GM23248 (cell line): Measurements from ENCODE around the gene ADPRM. TPM values are rescaled to one million over a fixed set of nuclear protein-coding genes. Genes with fewer than 3 reads are reported as not detected.
A peak's percentile ranks its signal among the peaks of the same experiment; 100 is the strongest.
"Not testable (repeated sequence)": the region's sequence is repeated elsewhere in the genome, so short reads cannot be mapped to it uniquely, and the experiment has no call there.

ENCODE experiments used
- DNase-seq: peaks from one replicate; pipeline ENCODE4 v3.0.0-alpha.2; 2015
- H2AFZ ChIP-seq: fragments of 200-600 bp; sonication (generic); 2 replicates; pipeline ENCODE4 v1.6.1; 2016; ENCODE audit warnings: antibody characterized with exemption
- H3F3A ChIP-seq: fragments of 200-600 bp; sonication (generic); 2 replicates; pipeline ENCODE4 v1.6.1; 2016; ENCODE audit warnings: mild to moderate bottlenecking, antibody characterized with exemption, mixed run types; ENCODE audit not compliant: insufficient read depth
- H3K27ac ChIP-seq: fragments of 200-600 bp; sonication (generic); 2 replicates; pipeline ENCODE4 v1.5.1; 2016; ENCODE audit warnings: mild to moderate bottlenecking
- H3K27me3 ChIP-seq: fragments of 200-600 bp; sonication (generic); replicated peaks from 2 replicates; pipeline ENCODE4 v1.6.1; 2016; ENCODE audit warnings: mild to moderate bottlenecking; ENCODE audit not compliant: insufficient read depth
- H3K36me3 ChIP-seq: fragments of 200-600 bp; sonication (generic); 2 replicates; pipeline ENCODE4 v1.6.1; 2016; ENCODE audit warnings: low read depth, mild to moderate bottlenecking
- H3K4me1 ChIP-seq: fragments of 200-600 bp; sonication (generic); 2 replicates; pipeline ENCODE4 v1.6.1; 2016; ENCODE audit warnings: mild to moderate bottlenecking; ENCODE audit not compliant: insufficient read depth
- H3K4me2 ChIP-seq: fragments of 200-600 bp; sonication (generic); one replicate; pipeline ENCODE4 v1.6.1; 2016; ENCODE audit warnings: mild to moderate bottlenecking; ENCODE audit not compliant: unreplicated experiment
- H3K4me3 ChIP-seq: fragments of 200-600 bp; sonication (generic); 2 replicates; pipeline ENCODE4 v1.5.1; 2016; ENCODE audit warnings: mild to moderate bottlenecking
- H3K79me2 ChIP-seq: fragments of 200-600 bp; sonication (generic); 2 replicates; pipeline ENCODE4 v1.6.1; 2016; ENCODE audit warnings: mild to moderate bottlenecking; ENCODE audit not compliant: insufficient read depth
- H3K9ac ChIP-seq: fragments of 200-600 bp; sonication (generic); 2 replicates; pipeline ENCODE4 v1.6.1; 2016; ENCODE audit warnings: mild to moderate bottlenecking
- H3K9me2 ChIP-seq: fragments of 200-600 bp; sonication (generic); 2 replicates; pipeline ENCODE4 v1.6.1; 2016; ENCODE audit warnings: mixed run types, mild to moderate bottlenecking, moderate library complexity; ENCODE audit not compliant: insufficient read depth
- H3K9me3 ChIP-seq: fragments of 200-600 bp; sonication (generic); one replicate; pipeline ENCODE4 v1.6.1; 2017; ENCODE audit warnings: low read depth
- H4K20me1 ChIP-seq: fragments of 200-600 bp; sonication (generic); 2 replicates; pipeline ENCODE4 v1.6.0; 2016; ENCODE audit not compliant: insufficient read depth
- EZH2 ChIP-seq: fragments of 200-600 bp; sonication (generic); IDR thresholded peaks from 2 replicates; pipeline ENCODE4 v1.6.1; 2018; ENCODE audit warnings: antibody characterized with exemption, mild to moderate bottlenecking; ENCODE audit not compliant: insufficient read depth, poor library complexity, severe bottlenecking
- EZH2phosphoT487 ChIP-seq: fragments of 200-600 bp; sonication (generic); IDR thresholded peaks from 2 replicates; pipeline ENCODE4 v1.6.1; 2018; ENCODE audit warnings: antibody characterized with exemption, moderate library complexity, mild to moderate bottlenecking, low read depth; ENCODE audit not compliant: insufficient read depth
- WGBS, 2 experiments: methylation state at CpG; one replicate each; pipeline ENCODE4 v1.1.6; 2015 to 2017; ENCODE audit warnings: low lambda C conversion rate in 2 of 2, low coverage in 1 of 2; ENCODE audit errors: missing lambda C conversion rate in 2 of 2; 5-methylcytosine and 5-hydroxymethylcytosine counted together
- in situ Hi-C: fragments of 300-500 bp; cut with MboI; formaldehyde crosslinking; loops from 2 replicates; pipeline ENCODE4 v1.15.0; 2020
- polyA plus RNA-seq: library from polyadenylated mRNA; unstranded; fragments of >200 nt; fragmentation: Nextera tagmentation; extraction: Ambion mirVana; gene quantifications from 2 replicates; pipeline ENCODE4 v1.2.1, GENCODE V29; 2016
- total RNA-seq: library from RNA; depleted of rRNA; stranded (reverse); fragments of >200 nt; shearing (Covaris generic); gene quantifications from 2 replicates; pipeline ENCODE4 v1.2.3, GENCODE V29; 2014

Gene ADPRM
- total and polyA plus RNA-seq, 2 experiments from 2014 or later = 15.4 to 16.1 TPM

DNA sequence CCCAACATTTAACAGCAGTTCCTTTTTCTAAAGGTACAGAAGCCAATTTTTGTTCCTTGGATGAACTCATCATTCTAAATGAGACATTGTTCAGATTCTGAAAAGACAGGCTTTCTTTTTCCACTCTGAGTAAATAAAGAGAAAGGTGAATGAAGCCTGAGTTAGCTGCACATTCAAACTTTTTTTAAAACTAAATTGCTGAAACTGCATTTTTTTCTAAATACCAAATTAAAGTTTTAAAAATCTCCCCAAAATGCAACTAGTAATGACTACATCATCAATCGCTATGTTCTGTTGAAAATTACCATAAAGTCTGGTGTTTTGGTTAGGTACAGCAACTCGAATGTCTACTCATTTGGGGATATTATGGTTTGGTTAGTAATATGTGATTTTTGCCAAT, 9.9 kb upstream of the ADPRM start:
- Histone ChIP-seq H3F3A (peaks cover 9% of the 10 kb centered on the region), H3K9me2 (no peaks in the 10 kb centered on the region), H3K4me1 (peaks cover 4% of the 10 kb centered on the region), H3K4me2 (no peak overlapping the region), H3K27me3 (no peaks in the 10 kb centered on the region), H3K27ac (no peak overlapping the region), H3K9ac (no peak overlapping the region), H3K4me3 (no peak overlapping the region), H3K79me2 (peaks cover 72% of the 10 kb centered on the region), H3K36me3 (peaks cover 38% of the 10 kb centered on the region), H3K9me3 (no peaks in the 10 kb centered on the region), H4K20me1 (peaks cover 7% of the 10 kb centered on the region; the same call in 1 of the 2 replicates), H2AFZ (no peak overlapping the region)
- in situ Hi-C loops = no loop called here
- DNase-seq = no peak
- TF ChIP-seq EZH2phosphoT487 (no peak), EZH2 (no peak)
- WGBS, 2 experiments = 96 to 98% methylated on average over 2 of the region's 2 CpGs

DNA sequence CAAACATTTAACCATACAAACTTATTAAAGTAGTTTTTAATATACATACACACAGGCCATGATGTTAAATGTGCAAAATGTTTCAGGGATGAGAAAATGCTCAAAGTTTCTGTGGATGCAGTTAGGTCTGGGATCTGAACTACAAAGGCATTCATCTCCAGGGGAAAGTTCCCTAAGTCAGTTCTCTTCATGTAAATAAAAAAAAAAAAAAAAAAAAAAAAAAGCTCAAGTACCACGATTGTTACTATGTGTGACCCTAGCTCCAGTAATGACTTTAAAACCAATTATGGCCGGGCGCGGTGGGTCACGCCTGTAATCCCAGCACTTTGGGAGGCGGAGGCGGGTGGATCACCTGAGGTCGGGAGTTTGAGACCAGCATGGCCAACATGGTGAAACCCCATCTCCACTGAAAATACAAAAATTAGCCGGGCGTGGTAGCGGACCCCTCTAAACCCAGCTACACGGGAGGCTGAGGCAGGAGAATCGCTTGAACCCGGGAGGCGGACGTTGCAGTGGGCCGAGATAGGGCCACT, 1.5 kb upstream of the ADPRM start:
- Histone ChIP-seq H3K36me3 (peaks cover 27% of the 10 kb centered on the region; the same call in 1 of the 2 replicates), H2AFZ (peak overlapping the region; percentile 81; the same call in 1 of the 2 replicates), H3K4me1 (peaks cover 22% of the 10 kb centered on the region), H3K9ac (peak overlapping the region; percentile 87), H3K79me2 (peaks cover 91% of the 10 kb centered on the region), H3K4me3 (peak overlapping the region; percentile 88), H3K4me2 (peak overlapping the region; percentile 87)
- WGBS, 2 experiments = 81 to 84% methylated on average over 15 to 17 of the region's 17 CpGs
- H3K9me2 ChIP-seq, in situ Hi-C loops, DNase-seq, H3K27ac ChIP-seq, H3K27me3 ChIP-seq, H4K20me1 ChIP-seq, H3F3A ChIP-seq, H3K9me3 ChIP-seq: not testable (repeated sequence)

DNA sequence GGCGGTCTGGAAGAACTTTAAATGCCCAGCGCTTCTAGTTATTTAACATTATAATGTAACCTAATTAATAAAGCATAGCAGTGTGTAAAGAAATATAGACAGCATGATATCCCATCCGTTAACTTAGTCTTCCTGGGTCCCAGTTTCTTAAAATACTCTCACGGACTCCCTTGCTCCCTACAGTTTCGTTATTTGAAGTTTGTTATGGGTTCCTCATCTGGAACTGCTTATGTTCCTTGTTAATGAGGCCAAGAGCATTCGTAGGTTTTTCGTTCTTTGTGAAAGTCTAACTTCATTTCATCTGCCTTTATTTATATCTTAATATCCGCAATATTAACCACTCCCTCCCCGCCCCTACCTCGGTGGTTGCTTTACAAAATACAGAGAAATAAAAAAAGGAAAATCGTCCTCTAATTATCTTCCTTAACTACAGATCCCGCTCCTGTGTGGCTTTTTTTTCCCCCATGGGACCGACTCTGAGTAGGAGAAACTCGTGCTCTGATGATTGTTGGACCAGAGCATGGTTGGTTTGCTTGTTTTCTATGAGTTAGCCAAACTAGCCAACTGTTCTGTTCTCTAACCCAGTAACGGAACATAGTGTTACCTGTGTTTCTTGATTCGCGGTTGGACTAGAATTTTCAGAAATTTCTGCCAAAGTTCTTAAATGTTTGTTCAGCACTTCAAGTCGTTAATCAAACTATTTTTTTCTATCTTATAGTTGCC, 863 bp downstream of the ADPRM start:
- no peaks in the 10 kb centered on the region for H3K9me3 ChIP-seq
- H3K4me2 ChIP-seq = peak overlapping the region; percentile 87
- H3K27ac ChIP-seq = peak overlapping the region; percentile 86
- H3K9ac ChIP-seq = peak overlapping the region; percentile 87
- H3K36me3 ChIP-seq = peaks cover 15% of the 10 kb centered on the region; the same call in 1 of the 2 replicates
- H3K4me1 ChIP-seq = peaks cover 28% of the 10 kb centered on the region
- no peaks in the 10 kb centered on the region for H4K20me1 ChIP-seq
- in situ Hi-C loops = no loop called here
- DNase-seq = peak; percentile 71
- TF ChIP-seq EZH2 = no peak
- TF ChIP-seq EZH2phosphoT487 = no peak
- peaks cover 91% of the 10 kb centered on the region for H3K79me2 ChIP-seq
- peak overlapping the region; percentile 88 for H3K4me3 ChIP-seq
- peaks cover 10% of the 10 kb centered on the region for H3F3A ChIP-seq
- H3K27me3 ChIP-seq = no peaks in the 10 kb centered on the region
- WGBS, 2 experiments = 2 to 6% methylated on average over 18 of the region's 18 CpGs
- no peaks in the 10 kb centered on the region for H3K9me2 ChIP-seq
- H2AFZ ChIP-seq = peak overlapping the region; percentile 81

DNA sequence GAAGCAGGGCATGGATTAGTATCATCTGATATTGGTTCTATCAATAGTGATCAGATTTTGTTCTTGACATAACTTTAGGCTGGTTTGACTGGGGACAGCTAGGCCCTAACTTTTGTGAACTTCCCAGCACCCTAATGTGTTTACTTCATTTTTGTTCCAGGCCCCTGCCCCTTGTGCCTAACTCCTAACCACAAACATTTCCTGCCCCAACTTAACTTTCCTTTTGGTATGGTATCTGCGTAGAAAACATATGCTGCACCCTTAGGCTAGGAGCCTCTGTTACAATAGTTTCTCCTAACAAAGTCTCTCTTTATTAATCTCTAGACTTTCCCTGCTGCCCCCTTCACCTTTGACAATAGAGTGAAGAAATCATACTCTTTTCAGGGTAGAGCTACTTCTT, 2.5 kb downstream of the ADPRM start:
- Histone ChIP-seq H3K4me3 (no peak overlapping the region), H3K9me3 (no peaks in the 10 kb centered on the region), H2AFZ (no peak overlapping the region), H3K79me2 (peaks cover 92% of the 10 kb centered on the region), H3K27ac (no peak overlapping the region), H3K36me3 (peaks cover 2% of the 10 kb centered on the region; the same call in 1 of the 2 replicates), H4K20me1 (no peaks in the 10 kb centered on the region), H3K9ac (no peak overlapping the region), H3K4me1 (peaks cover 28% of the 10 kb centered on the region), H3K27me3 (no peaks in the 10 kb centered on the region), H3K4me2 (no peak overlapping the region), H3F3A (peaks cover 10% of the 10 kb centered on the region), H3K9me2 (no peaks in the 10 kb centered on the region)
- DNase-seq = no peak
- in situ Hi-C loops = no loop called here
- TF ChIP-seq EZH2phosphoT487 (no peak), EZH2 (no peak)
- 97 to 100% methylated on average over 1 of the region's 1 CpG for WGBS, 2 experiments
